AG09319 (cell line): ENCODE measurements around the gene UPK1A.
"Not testable (repeated sequence)": the region's sequence is repeated elsewhere in the genome, so short reads cannot be mapped to it uniquely, and the experiment has no call there.

Experiments
- DNase-seq: peaks from one replicate; pipeline ENCODE4 v3.0.0-alpha.2; 2010; ENCODE audit warnings: low read depth; ENCODE audit errors: extremely low read depth
- TF ChIP-seq, protein P1 (sequence below): IDR thresholded peaks from 2 replicates; pipeline ENCODE4 v1.5.1; 2011; ENCODE audit warnings: low read depth, mild to moderate bottlenecking, inconsistent platforms, low read length, moderate library complexity

Gene UPK1A

DNA sequence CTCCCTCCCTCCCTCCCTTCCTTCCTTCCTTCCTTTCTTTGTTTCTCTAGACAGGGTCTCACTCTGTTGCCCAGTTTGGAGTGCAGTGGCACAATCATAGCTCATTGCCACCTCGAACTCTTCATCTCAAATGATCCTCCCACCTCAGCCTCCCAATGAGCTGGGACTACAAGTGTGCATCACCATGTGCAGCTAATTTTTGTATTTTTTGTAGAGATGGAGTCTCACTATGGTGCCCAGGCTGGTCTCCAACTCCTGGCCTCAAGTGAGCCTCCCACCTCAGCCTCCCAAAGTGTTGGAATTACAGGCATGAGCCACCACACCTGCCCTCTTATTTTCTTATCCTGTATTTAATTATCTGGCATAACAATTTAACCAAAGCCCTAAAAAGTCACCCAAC is 4.4 kb downstream of the UPK1A start:
- DNase-seq = no peak
- TF ChIP-seq, protein P1, sequence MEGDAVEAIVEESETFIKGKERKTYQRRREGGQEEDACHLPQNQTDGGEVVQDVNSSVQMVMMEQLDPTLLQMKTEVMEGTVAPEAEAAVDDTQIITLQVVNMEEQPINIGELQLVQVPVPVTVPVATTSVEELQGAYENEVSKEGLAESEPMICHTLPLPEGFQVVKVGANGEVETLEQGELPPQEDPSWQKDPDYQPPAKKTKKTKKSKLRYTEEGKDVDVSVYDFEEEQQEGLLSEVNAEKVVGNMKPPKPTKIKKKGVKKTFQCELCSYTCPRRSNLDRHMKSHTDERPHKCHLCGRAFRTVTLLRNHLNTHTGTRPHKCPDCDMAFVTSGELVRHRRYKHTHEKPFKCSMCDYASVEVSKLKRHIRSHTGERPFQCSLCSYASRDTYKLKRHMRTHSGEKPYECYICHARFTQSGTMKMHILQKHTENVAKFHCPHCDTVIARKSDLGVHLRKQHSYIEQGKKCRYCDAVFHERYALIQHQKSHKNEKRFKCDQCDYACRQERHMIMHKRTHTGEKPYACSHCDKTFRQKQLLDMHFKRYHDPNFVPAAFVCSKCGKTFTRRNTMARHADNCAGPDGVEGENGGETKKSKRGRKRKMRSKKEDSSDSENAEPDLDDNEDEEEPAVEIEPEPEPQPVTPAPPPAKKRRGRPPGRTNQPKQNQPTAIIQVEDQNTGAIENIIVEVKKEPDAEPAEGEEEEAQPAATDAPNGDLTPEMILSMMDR = no peak

DNA sequence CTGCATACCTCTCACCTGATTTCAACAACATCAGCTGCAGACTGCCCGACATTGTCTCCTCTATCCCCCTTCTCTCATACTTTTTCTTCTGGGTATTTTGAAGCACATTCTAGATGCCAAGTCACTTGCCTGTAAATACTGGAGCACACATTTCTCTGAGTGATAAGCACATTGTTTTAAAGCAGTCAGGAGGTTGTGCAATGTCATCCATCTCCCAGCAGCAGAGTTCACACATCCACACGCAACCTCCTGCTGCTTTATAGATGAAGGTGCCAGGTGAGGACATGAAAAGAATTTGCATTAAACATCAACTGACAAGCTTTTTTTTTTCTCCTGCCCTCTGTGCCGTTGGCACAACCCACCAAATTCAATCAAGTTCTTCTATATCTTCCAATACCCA is 5.5 kb downstream of the UPK1A start:
- DNase-seq = no peak
- TF ChIP-seq, protein P1 = no peak

DNA sequence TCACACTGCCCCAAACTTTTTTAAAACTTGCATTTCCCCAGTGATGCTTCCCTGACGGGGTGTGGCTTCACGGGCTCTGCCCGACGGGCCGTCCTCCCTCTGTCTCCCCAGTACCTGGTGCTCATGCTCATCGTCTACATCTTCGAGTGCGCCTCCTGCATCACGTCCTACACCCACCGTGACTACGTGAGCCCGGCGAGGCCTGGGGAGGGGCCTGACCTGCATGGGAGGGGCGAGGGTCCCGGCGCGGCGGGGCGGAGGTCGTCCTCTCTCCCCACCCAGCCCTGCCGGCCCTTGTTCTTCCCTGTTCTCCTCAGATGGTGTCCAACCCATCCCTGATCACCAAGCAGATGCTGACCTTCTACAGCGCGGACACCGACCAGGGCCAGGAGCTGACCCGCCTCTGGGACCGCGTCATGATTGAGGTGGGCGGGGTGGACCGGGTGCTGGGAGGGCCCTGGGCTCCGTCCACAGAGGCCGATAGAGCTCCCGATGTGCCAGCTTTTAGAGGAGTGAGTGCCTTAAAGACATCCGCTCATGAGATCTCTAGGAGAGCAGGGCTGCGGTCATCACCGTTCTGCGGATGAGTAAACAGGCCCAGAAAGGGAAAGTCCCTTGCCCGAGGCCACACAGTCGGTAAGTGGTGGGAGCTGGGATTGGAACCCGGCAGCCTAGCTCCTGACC is 6.9 kb downstream of the UPK1A start:
- TF ChIP-seq, protein P1 = no peak
- DNase-seq = no peak

DNA sequence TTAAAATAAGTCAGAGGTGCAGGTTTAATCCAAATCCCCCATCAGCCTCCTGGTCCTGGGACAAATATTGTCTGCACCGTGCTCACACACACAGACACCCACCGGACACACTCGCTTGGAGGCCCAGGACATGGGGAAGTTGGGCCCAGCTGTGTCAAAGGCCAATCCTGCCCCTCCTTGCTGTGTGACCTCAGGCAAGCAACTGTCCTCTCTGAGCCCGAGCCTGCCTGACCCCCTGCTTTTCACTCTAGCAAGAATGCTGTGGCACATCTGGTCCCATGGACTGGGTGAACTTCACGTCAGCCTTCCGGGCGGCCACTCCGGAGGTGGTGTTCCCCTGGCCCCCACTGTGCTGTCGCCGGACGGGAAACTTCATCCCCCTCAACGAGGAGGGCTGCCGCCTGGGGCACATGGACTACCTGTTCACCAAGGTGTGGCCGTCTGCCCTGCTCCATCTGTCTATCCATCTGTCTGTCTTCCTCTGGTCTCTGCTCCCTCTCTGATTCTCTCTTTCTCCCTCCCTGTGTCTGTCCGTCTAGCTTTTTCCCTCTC is 9.3 kb downstream of the UPK1A start:
- TF ChIP-seq, protein P1 = no peak
- no peak for DNase-seq

DNA sequence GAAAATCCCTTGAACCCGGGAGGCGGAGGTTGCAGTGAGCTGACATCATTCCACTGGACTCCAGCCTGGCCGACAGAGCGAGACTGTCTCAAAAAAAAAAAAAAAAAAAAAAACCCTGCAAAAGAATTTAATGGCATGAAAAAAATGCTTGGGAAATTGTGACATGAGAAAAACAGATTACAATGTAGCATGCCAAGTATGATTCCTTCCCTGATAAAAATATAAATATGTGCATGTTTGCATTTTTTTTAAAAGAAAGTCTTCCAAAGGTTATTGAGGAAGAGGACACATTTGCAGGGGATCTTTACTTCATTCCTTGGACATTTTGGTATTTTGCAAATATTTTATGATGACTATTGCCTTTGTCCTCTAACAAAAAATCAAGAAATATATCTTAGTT is 23.5 kb downstream of the UPK1A start:
- TF ChIP-seq, protein P1 = no peak
- DNase-seq = no peak

DNA sequence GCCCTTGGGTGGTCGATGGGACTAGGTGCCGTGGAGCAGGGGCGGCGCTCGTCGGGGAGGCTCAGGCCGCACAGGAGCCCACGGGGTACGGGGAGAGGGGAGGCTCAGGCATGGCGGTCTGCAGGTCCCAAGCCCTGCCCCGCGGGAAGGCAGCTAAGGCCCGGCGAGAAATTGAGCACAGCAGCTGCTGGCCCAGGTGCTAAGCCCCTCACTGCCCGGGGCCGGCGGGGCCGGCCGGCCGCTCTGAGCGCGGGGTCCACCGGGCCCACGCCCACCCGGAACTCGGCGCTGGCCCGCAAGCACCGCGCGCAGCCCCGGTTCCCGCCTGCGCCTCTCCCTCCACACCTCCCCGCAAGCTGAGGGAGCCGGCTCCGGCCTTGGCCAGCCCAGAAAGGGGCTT is 24.8 kb downstream of the UPK1A start:
- DNase-seq = not testable (repeated sequence)

DNA sequence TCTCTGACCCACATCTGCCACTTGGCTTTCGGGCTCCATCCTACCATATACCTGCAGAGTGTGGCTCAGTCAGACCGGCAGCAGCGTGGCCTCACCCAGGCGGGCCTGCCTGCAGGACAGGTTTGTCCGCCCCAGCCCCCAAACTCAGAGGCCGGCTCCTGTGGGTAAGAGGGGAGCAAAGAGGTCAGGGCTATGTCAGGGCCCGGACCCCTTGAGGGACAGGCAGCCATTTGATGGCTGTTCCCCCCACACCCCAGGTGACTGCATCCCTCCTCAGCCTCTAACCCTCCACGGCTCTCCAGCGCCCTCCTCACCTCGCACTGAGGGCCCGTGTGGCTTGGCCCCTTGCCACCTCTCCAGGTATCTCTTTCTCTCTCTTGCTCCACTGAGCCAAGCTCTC is 25.7 kb downstream of the UPK1A start:
- DNase-seq = no peak
- TF ChIP-seq, protein P1 = no peak

DNA sequence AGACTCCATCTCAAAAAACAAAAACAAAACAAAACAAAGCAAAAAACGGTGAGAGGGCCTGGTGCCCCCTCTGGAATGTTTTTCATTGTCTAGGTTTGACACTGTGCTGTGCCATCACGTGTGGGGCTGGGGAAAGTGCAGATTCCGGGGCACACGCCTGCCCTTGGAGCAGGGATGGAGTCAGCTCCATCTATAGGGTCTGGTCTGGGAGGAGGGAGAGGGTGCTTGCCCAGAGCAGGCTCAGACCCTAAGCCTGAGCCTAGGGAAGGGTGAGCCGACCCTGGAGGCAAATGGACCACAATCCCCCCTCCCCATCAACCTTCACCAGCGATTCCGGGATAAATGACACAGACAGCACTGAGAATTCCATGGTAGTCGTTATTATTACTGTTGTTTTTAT is 27.1 kb downstream of the UPK1A start:
- TF ChIP-seq, protein P1 = no peak
- no peak for DNase-seq
